Measurements from ENCODE around the gene PKM.
"Not testable (repeated sequence)": the region's sequence is repeated elsewhere in the genome, so short reads cannot be mapped to it uniquely, and the experiment has no call there.

The PKM gene

DNA sequence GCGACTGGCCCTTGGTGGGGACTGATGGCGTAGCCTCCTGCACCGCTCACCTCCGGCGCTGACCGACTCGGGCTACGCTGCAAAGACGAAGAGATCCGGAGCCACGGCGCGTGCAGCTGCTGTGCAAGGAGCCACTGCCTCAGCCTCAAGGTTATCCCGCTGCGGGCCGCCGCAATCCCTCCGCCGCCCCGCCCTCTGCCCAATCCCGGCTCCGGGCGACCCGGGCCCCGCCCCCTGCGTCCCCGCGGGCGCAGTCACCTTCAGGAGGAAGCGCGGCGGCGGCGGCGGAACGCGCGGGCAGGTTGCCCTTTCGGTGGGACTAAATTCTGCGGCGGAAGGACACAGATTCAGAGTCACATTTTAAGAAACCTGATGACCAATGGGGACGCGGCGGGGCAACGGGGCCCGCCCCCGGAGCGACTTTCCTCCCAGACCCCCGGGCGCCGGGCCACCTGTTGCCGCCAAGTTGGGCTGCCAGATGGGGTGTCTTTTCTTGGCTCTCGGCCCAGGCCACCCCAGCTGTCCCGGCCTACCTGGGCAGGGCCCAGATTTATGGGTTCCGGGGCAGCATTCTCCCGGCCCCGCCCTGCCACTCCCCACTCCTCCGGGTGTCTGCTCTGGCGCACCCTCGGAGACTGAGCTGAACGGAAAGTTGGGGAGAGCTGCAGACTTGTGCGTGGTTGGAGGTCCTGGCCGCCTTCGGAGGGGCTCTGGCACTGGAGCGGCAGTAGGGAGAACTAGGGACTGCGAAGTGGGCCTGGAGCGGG lies at the start of gene PKM:
Gene PKM, minus strand, starts transcription at position 125 of the 767 bp plus-strand sequence. CDS start 12,093 bp downstream, outside the sequence.
- peak; percentile 73 to 79 for DNase-seq (ENCODE audit: low read depth in 2 of 2)

DNA sequence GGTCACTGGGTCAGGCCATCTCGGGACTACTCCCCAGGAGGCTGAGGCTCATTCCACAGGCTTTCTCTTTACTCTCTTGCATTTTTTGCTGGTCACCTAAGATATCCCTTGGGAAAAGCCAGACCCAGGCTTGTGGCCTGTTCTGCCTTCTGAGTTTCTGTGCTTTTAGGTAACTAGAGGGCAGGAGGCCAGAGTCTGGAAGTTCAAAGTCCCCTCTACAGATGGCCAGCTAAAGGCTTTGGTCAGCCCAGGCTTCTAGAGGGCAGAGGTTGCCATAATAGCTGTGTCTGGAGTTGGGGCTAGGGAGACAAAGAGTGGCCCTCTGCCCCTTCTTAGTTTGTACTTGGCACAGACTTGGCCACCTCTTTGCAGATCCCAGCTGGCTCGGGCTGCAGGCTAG lies 49.8 kb upstream of the PKM start:
- no peak for DNase-seq (ENCODE audit: low read depth in 2 of 2)

DNA sequence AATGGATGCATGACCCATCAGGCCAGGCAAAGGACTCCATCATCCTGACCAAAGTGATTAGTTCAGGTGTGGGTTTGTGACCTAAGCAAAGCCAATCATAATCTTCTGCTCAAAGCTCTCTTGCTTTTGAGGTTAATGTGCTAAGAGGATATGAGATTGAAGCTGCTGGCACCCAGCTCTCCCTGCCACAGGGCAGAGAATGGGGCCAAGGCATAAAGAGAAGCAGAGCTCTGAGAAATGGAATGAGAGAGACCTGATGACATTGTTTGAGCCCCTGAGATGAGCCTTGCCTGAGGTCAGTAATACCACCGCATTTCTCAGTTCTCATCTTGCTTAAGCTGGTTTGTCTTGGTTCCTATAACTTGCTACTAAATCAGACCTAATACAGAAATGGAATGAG lies 47.7 kb upstream of the PKM start:
- DNase-seq (ENCODE audit: low read depth in 2 of 2): no peak

DNA sequence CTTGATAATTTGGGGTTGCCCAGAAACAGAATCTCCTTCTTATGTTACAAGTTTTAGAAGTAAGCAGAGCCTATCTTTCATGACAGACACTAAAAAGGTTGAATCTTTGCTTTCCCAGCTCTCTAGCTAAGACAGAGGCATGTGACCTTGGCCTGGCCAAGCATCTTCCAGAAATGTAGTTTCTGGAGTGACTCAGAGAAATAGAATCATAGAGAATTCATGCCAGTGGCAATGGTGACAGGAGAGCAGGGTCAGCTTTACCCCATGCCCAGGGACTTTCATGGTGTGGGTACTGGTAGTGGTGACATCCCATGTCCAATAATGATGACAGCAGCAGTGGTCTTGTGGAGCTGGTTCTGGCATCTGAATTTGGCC lies 45.3 kb upstream of the PKM start:
- DNase-seq (ENCODE audit: low read depth in 2 of 2): no peak

DNA sequence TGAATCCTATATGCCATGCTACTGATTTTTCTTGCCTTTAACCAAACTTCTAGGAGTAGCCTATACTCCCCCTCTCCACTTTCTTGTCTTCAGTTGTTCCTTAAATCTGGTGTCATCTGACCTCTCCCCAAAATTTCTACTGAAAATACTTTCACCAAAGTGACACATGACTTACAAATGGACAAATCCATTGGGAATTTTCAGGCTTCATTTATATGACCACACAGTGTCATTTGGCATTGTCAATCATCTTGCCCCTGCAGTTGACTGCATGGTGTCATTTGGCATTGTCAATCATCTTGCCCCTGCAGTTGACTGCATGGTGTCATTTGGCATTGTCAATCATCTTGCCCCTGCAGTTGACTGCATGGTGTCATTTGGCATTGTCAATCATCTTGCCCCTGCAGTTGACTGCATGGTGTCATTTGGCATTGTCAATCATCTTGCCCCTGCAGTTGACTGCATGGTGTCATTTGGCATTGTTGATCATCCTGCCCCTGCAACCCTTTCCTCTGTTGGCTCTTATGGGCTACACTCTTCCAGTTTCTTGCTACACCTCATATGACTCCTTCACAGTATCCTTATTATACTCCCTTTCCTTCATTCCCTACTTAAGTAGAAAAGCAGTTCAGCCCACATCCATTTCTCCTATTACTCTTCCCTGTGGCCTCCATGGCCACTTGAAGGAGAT lies 44.8 kb upstream of the PKM start:
- not testable (repeated sequence) for DNase-seq (ENCODE audit: low read depth in 2 of 2)

DNA sequence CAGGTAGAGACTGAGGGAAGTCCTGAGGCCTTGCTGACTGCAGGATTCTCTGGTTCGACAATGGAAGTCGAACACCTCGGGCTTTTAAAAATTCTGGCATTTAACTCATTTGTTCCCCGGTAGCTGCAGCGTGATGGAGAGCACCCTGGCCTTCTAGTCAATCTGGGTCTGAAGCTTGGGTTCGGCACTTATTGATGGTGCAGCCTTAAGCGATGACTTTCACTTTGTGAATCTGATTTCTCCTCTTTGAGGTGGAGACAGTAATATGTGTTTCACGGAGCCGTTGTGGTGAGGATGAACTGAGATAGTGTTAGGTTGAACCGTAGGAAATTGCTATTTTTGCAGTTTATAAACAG lies 42.0 kb upstream of the PKM start:
- no peak for DNase-seq (ENCODE audit: low read depth in 2 of 2)

DNA sequence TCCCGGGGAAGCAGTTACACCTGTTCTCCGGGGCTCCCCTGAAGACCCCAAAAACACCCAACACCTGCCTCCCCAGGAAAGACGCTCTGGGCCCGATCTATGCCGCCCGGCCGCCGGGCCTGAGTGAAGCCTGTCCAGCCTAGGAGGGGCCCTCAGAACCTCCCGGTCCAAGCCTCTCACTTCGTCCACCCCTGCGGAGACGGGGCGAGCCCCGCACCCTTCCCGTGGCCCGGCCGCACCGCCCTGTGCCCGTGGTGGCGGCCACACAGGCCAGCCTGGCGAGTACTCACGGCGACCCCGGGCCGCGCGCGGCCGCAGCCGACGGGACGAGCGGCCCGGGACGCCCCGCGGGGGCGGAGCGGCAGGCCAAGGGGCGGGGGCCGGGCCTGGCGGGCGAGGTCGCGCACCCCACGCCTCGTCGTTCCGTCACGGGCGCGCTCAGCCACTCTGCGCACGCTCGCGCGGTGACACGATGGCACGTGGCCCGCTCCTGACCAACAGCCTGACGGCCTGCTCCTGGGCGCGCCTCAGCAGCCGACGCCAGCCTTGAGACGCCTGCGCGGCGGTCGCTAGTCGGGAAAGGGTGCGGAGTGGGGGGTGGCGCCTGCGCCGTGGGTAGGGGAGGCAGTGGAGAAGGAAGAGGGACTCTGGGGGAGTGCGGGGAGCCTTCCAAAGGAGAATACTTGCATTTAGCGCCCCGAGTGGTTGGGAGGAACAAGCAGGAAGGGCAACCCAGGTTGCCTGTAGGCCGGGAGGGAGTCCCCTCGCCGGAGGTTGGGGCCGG lies 41.4 kb upstream of the PKM start, which contains the start of gene PARP6:
Gene PARP6, minus strand, starts transcription at position 342 of the 784 bp plus-strand sequence. CDS start 5,077 bp downstream, outside the sequence.
- peak; percentile 96 to 97 for DNase-seq (ENCODE audit: low read depth in 2 of 2)

DNA sequence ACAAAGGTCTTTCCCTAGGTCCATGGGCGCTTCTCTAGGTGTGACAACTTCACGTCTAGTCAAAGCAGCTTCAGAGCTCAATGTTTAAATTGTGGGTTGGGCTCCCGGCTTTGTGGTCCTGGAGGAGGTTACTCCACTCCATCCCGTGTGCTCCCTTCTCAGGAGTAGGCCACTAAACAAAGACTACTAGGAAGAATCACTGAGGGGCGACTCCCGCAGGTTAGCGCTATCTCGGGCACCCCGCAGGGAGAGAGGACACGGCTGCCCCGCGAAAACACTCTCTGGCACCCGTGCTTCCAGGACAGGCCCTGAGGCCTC lies 40.9 kb upstream of the PKM start:
- DNase-seq (ENCODE audit: low read depth in 2 of 2): no peak

DNA sequence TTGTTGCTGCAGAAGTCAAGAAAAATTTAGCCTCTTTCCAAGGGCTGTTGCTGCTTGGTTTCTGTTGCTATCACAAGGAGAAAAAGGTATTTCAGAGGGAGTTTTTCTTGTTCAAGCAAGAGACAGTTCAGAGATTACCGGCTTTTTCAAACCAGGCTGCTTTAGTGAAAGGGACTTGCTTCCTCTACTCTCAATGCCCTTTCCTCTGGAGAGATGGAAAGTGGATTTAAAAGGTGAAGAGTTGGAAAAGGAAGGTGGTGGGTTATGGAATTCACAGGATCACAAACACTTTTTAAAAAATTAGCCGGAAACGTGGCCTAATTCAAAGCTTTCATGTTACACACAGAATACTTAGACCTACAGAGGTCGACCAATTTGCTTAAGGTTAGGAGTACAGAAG lies 40.2 kb upstream of the PKM start:
- DNase-seq (ENCODE audit: low read depth in 2 of 2): no peak

DNA sequence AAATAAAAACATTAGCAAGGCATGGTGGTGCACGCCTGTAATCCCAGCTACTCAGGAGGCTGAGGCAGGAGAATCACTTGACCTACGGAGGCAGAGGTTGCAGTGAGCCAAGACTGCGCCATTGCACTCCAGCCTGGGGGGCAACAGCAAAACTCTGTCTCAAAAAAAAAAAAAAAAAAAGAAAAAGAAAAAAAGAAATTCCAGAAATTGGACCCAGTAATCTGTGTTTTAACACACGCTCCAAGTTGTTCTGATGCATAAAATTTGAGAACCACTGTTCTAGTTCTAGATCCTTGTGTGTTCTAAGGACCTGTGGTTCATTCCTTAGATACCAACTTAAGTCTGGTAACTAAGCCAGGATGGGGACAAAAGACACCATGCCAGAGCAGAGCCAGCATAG lies 38.7 kb upstream of the PKM start:
- no peak for DNase-seq (ENCODE audit: low read depth in 2 of 2)

DNA sequence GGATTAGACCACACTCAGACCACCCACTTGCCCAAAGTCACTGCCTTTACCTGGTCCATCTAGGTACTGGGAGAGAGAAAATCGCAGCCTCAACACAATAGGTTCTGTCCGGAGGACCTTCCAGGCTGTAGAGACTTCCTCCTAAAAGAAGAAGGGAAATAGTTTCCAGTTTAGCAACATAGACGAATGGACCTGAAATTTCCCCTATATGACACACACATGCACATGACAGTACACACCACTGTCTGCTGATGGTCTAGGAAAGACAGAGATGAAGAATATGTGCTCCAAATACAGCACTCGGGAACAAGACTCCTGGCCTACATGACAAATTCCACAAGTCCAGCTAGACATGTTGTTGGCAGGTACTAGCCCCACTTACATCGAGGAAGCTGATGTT lies 34.0 kb upstream of the PKM start:
- DNase-seq (ENCODE audit: low read depth in 2 of 2): no peak

DNA sequence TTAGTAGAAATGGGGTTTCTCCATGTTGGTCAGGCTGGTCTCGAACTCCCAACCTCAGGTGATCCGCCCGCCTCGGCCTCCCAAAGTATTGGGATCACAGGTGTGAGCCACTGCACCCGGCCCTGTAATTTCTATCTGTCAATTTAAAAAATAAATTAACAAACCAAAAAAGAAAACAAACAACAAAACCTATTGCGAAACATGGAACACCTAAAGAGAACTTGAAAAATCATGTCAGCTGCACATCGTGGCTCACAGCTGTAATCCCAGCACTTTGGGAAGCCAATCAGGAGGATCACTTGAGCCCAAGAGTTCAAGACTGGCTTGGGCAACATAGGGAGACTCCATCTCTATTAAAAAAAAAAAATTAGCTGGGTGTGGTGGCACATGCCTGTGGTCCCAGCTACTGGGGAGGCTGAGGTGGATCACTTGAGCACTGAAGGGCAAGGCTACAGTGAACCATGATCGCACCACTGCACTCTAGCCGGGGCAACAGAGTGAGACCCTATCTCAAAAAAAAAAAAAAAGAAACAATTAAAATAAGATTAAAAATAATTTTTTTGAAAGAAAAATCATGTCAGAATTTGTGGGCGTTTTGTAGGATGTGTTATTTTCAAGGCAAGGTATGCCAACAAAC lies 21.8 kb upstream of the PKM start:
- DNase-seq (ENCODE audit: low read depth in 2 of 2): no peak

DNA sequence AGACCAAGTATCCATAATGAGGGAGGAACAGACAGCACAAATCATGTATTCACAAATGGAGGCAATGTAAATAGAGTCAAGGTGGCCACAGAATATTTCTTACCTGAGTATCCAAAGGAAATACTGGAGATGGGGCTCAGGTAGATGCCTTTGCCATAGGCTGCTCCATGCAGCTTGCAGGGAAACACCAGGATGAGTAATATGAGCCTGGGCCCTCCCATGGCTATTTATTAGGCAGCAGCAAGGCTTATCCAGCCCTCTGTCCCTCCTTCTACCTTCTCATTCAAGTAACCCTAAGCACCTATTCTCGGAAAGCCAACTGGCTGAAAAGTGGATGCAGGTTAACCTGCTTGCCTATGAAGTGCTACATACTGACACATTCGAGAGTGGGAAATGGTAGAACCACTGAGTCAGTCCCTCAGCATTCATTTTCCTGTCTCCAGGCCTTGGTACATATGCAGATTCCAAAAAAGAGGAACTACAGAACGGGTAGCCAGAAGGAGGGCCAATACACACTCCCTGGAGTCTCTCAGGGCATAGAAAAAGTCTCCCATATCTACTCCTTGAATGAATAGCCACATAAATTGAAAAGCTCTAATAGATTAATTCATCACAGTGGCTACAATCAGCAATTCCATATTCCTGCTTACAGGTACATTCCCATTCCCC lies 18.3 kb upstream of the PKM start:
- no peak for DNase-seq (ENCODE audit: low read depth in 2 of 2)

DNA sequence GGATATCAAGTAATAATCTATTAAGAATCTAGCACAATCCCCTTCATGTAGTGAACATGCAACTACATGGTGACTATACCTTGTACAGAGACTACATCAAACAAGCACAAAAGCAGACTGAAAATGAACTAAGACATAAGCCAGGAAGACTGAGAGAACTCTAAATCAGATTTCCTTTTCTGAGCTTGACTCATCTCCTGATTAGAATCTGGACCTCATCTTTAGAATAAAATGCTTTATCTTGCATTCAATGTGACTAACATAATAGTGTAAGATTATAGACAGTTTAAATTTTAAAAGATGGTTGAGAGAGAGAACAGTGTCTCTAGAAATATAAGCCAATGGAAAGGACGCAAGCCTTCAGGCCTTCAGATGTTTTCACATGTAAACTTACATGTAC lies 17.5 kb upstream of the PKM start:
- no peak for DNase-seq (ENCODE audit: low read depth in 2 of 2)

DNA sequence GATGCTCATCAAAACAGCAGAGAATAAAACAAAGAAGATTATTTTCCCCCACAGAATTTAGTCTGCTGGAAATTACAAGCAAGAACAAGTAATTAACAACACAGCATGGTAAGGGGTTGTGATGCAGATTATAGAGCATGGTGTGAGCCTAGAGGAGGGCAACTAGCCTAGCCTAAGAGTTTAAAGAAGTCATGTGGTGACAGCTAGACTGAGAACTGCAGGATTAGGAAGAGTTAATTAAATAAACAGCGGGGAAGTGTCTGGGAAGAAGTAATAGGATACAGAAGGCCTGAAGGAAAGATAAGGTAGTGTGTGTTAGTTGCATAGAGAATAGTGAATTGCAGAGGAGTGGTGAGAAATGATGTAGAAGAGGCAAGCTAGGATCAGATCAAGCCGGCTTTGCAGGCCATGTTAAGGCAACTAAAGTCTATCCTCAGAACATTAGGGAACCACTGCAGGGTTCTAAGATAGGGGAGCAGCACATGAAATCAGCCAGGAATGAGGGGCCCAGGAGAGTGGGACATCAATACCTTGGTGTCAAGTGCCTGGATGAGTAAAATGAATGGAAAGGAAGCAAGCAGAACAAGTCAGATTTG lies 11.9 kb upstream of the PKM start:
- no peak for DNase-seq (ENCODE audit: low read depth in 2 of 2)

DNA sequence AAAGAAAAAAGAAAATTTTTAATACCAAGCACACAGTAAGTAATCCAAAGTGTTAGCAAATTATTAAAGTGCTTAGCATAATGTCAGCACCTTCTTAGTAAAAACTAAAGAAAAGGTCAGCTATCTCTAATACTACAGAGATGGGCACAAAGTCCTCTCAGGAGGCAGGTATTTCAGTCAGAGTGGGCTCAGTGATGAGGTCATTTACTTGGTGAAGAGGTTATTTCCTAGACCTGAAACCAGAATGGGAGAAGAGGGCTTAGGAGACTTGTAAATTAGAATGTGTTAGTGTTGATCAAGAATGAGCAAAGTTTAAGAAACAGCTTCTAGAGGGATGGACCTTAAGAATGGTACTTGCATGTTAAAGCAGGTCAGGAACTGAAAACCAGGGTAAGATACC lies 8.7 kb upstream of the PKM start:
- DNase-seq (ENCODE audit: low read depth in 2 of 2): no peak

DNA sequence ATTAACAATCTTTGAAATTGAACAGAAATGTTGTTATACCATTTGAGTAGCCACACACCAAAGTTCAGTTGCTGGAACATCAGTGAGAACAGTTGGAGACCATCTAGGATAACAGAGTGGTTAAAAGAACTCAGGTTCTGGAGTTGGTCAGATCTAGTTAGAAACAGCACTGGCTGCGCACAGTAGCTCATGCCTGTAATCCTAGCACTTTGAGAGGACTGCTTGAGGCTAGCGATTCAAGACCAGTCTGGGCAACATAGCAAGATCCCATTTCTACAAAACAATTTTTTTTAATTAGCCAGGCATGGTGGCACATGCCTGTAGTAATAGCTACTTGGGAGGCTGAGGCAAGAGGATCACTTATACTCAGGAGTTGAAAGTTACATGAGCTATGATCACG lies 7.6 kb upstream of the PKM start:
- no peak for DNase-seq (ENCODE audit: low read depth in 2 of 2)

DNA sequence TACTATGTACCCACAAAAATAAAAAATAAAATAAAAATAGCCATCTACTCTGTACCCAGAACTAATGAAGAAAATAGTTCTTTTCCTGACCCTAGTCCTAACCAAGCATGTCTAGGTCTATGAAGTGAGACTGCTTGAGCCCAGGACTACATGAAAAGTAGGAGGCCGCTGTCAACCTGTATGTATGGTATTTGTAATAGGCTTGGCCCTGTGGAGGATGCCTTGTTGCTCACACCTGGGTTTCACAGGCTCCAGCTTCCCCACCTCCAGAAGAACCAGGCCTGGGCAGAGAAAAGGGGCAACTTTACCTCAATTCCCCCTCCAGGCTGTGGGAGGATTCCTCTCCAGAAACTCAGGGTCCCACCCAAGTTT lies 6.8 kb upstream of the PKM start:
- DNase-seq (ENCODE audit: low read depth in 2 of 2): no peak

DNA sequence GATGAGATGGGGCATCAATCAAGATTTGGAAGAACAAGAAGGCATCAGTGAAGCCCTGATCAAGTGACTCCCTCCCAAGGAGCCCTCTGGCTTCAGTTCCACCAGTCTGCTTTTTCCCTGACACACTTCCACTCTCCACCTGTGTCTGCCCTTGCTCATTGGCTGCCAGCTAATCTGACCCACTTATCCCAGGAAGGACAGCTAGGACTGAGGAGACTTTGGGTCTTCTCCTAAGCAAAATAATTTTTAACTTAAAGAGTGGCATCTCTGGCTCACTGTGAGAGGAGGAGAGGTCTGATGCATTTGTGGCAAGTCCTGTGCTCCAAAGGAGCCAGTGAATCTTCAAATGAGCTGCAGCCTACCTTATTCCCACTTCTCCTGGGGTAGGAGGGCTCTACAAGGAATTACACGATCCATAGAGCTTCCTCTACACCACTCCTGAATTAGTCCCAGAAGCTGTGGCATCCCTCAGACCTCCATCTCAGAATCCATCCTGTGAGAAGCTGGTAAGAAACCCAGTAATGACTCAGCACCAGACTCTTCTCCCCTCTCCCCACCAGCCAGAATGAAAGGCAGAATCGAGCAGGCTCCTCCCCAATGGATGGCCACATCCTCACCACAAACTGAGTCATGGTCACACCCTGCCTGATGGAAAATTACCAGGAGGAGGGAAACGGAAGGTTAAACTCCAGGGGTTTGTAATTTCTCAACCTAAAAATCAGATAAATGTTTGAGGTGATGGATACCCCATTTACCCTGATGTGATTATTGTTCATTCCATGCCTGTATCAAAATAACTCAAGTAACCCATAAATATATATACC lies 6.3 kb upstream of the PKM start:
- peak in 1 of 2 donors; percentile 24 for DNase-seq (ENCODE audit: low read depth in 2 of 2)

DNA sequence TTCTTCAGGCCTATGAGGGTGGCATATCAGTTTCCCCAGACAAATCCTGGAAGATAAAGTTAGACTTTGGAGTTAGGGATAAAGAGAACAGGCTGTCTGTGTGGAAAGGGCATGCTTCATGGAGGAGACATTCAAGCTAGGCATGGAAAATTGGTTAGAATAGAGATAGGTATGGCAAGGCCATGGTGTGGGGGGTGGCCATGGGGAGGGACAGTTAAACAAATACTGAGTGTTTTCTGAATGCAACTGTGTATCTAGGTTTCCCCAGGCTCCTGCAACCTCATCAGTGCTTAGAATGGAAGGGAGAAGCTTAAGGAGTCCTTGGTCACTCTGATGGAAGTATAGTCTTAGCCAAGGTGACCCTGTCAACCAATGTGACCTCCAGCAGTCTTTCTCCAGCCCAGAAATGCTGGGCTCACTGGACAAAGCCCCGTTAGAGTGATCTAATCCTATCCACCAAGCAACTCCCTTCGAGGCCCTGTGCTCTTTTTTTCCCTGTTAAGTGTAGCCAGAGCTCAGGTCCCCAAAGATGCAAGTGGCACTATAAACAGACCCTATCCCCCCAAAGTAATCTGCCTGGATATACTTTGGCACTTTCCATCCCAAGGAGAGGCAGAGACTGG lies 5.5 kb upstream of the PKM start:
- DNase-seq (ENCODE audit: low read depth in 2 of 2): no peak
